ENCODE measurements around the gene MEIS2. TPM values are rescaled to one million over a fixed set of nuclear protein-coding genes. Genes with fewer than 3 reads are reported as not detected.

The MEIS2 gene
- total and polyA plus RNA-seq, 2 experiments from 2014 or later: 0.27 TPM; not detected in 1

- H3K9me3 Mint-ChIP-seq: no peaks in the 10 kb centered on the region
- Histone ChIP-seq H2AFZ (no peak overlapping the region), H3K4me1 (ENCODE audit: insufficient read depth) (no peaks in the 10 kb centered on the region), H3K36me3 (ENCODE audit: insufficient read depth) (no peaks in the 10 kb centered on the region), H3K79me2 (replicated peaks; ENCODE audit: insufficient read depth) (no peaks in the 10 kb centered on the region), H3K4me3 (no peak overlapping the region), H3K27ac (ENCODE audit: low read depth) (no peak overlapping the region), H3F3A (replicated peaks; ENCODE audit: low read depth) (no peaks in the 10 kb centered on the region), H3K4me2 (no peak overlapping the region), H4K20me1 (replicated peaks; ENCODE audit: insufficient read depth) (no peaks in the 10 kb centered on the region), H3K9me2 (ENCODE audit: insufficient read depth) (no peaks in the 10 kb centered on the region), H3K27me3 (ENCODE audit: insufficient read depth) (no peaks in the 10 kb centered on the region)
- ATAC-seq (no peak), DNase-seq (ENCODE audit: low spot score) (no peak)
- TF ChIP-seq EZH2 (IDR thresholded peaks at IDR 0.05; ENCODE audit: low read depth, unreplicated experiment) (no peak), ETS1 (IDR thresholded peaks at IDR 0.05) (no peak), CTCF (conservative IDR thresholded peaks at IDR 0.05; ENCODE audit: low read depth in 2 of 2) (no peak)
- peaks cover 5% of the 10 kb centered on the region; the same call in 2 of the 3 replicates for H3K4me1 Mint-ChIP-seq
- no peaks in the 10 kb centered on the region for H3K36me3 Mint-ChIP-seq (ENCODE audit: low read depth)
- H3K27me3 Mint-ChIP-seq (ENCODE audit: insufficient read depth, low read depth, poor library complexity): peaks cover 5% of the 10 kb centered on the region
- H3K27ac Mint-ChIP-seq: no peak overlapping the region
- H3K4me3 Mint-ChIP-seq: no peak overlapping the region
These were observed 173.9 kb downstream of the MEIS2 start for GRCh38 chr15:36926427-36926825.

GRCh38 chr15:36925653-36926426, 174.5 kb downstream of the MEIS2 start:
- H3K36me3 ChIP-seq (ENCODE audit: insufficient read depth): no peaks in the 10 kb centered on the region
- peaks cover 5% of the 10 kb centered on the region for H3K27me3 Mint-ChIP-seq (ENCODE audit: insufficient read depth, low read depth, poor library complexity)
- no peaks in the 10 kb centered on the region for H3K27me3 ChIP-seq (ENCODE audit: insufficient read depth)
- H3K9me2 ChIP-seq (ENCODE audit: insufficient read depth): no peaks in the 10 kb centered on the region
- H3K4me1 Mint-ChIP-seq: peaks cover 6% of the 10 kb centered on the region; the same call in 2 of the 3 replicates
- ATAC-seq: no peak
- no peak overlapping the region for H3K27ac ChIP-seq (ENCODE audit: low read depth)
- H4K20me1 ChIP-seq (replicated peaks; ENCODE audit: insufficient read depth): no peaks in the 10 kb centered on the region
- no peaks in the 10 kb centered on the region for H3K36me3 Mint-ChIP-seq (ENCODE audit: low read depth)
- DNase-seq (ENCODE audit: low spot score): no peak
- H2AFZ ChIP-seq: no peak overlapping the region
- no peak overlapping the region for H3K27ac Mint-ChIP-seq
- no peak overlapping the region for H3K4me2 ChIP-seq
- H3F3A ChIP-seq (replicated peaks; ENCODE audit: low read depth): no peaks in the 10 kb centered on the region
- no peaks in the 10 kb centered on the region for H3K9me3 Mint-ChIP-seq
- H3K4me3 ChIP-seq: no peak overlapping the region
- no peaks in the 10 kb centered on the region for H3K4me1 ChIP-seq (ENCODE audit: insufficient read depth)
- H3K79me2 ChIP-seq (replicated peaks; ENCODE audit: insufficient read depth): no peaks in the 10 kb centered on the region
- no peak overlapping the region for H3K4me3 Mint-ChIP-seq
- TF ChIP-seq REST (IDR thresholded peaks at IDR 0.05; ENCODE audit: unreplicated experiment) (no peak), CREB1 (CRISPR knock-in tag; IDR thresholded peaks at IDR 0.05; ENCODE audit: low read depth) (no peak), NANOG (IDR thresholded peaks at IDR 0.05; ENCODE audit: borderline replicate concordance) (no peak), ZNF462 (CRISPR knock-in tag; IDR thresholded peaks at IDR 0.05) (no peak), JUNB (IDR thresholded peaks at IDR 0.05; ENCODE audit: unreplicated experiment) (no peak)
